H1 (cell line): ENCODE measurements around the gene GDNF. TPM values are rescaled to one million over a fixed set of nuclear protein-coding genes. Genes with fewer than 3 reads are reported as not detected.

ENCODE experiments used
- EP300 ChIP-seq, 2 experiments: IDR thresholded peaks; 1 replicate in 1 of 2; 2 replicates in 1 of 2; pipeline ENCODE4 v1.6.1; 2011 to 2012; ENCODE audit warnings: low read depth in 2 of 2, low read length in 2 of 2, mild to moderate bottlenecking in 2 of 2, borderline replicate concordance in 1 of 2, inconsistent platforms in 1 of 2, moderate library complexity in 1 of 2
- JUN ChIP-seq: IDR thresholded peaks from 2 replicates; pipeline ENCODE4 v1.6.1; 2011; ENCODE audit warnings: low read depth, mild to moderate bottlenecking, improper control_type of control experiment, low read length
- JUND ChIP-seq: IDR thresholded peaks from 2 replicates; pipeline ENCODE4 v1.6.1; 2011; ENCODE audit warnings: mild to moderate bottlenecking, improper control_type of control experiment, low read length
- KDM4A ChIP-seq: IDR thresholded peaks from one replicate; pipeline ENCODE4 v1.7.1; 2012; ENCODE audit warnings: low read depth, mild to moderate bottlenecking, moderate library complexity, low read length, inconsistent platforms; ENCODE audit not compliant: severe bottlenecking
- NANOG ChIP-seq: IDR thresholded peaks from 2 replicates; pipeline ENCODE4 v1.6.1; 2011; ENCODE audit warnings: low read length, low read depth, mild to moderate bottlenecking, inconsistent platforms; ENCODE audit not compliant: insufficient read depth, poor library complexity, severe bottlenecking
- SP1 ChIP-seq: IDR thresholded peaks from 2 replicates; pipeline ENCODE4 v1.6.1; 2011; ENCODE audit warnings: low read depth, low read length
- SRF ChIP-seq: IDR thresholded peaks from 2 replicates; pipeline ENCODE4 v1.6.1; 2011; ENCODE audit warnings: mild to moderate bottlenecking, low read depth, low read length, moderate library complexity
- polyA plus RNA-seq, 7 experiments: library from polyadenylated mRNA; depleted of rRNA in 3 of 7; stranded (reverse) in 5 of 7; unstranded in 2 of 7; fragments of >200 nt in 5 of 7; fragments of 200-250 nt in 2 of 7; gene quantifications; 1 replicate in 5 of 7; 2 replicates in 1 of 7; 4 replicates in 1 of 7; pipeline versions ENCODE4 v1.2.1 to v1.2.3, GENCODE V29; 2011 to 2013; ENCODE audit warnings: missing spikeins in 2 of 7, mixed read lengths in 2 of 7
- total RNA-seq: library from RNA; stranded (reverse); fragmentation: NEBNext Ultra II Directional; extraction: Animal tissue kit (Norgen Biotek cat#: 25700); gene quantifications from 2 replicates; pipeline ENCODE4 v1.2.1, GENCODE V29; 2021
- TF ChIP-seq, protein P1 (sequence below): IDR thresholded peaks from 2 replicates; pipeline ENCODE4 v1.6.1; 2012; ENCODE audit warnings: inconsistent platforms
- TF ChIP-seq, protein P2 (sequence below), 3 experiments: IDR thresholded peaks; 1 replicate in 2 of 3; 2 replicates in 1 of 3; pipeline versions ENCODE4 v1.5.1 to v1.6.1; 2011; ENCODE audit warnings: low read length in 3 of 3, mild to moderate bottlenecking in 3 of 3, inconsistent platforms in 2 of 3, low read depth in 1 of 3, moderate library complexity in 1 of 3; ENCODE audit not compliant: insufficient read depth in 1 of 3; ENCODE audit errors: control extremely low read depth in 1 of 3

Gene GDNF
- total and polyA plus RNA-seq, 2 of the 8 experiments (the other 6 are each of a cell fraction or from before 2014, with no cell fraction given): 0.15 to 2.0 TPM

DNA sequence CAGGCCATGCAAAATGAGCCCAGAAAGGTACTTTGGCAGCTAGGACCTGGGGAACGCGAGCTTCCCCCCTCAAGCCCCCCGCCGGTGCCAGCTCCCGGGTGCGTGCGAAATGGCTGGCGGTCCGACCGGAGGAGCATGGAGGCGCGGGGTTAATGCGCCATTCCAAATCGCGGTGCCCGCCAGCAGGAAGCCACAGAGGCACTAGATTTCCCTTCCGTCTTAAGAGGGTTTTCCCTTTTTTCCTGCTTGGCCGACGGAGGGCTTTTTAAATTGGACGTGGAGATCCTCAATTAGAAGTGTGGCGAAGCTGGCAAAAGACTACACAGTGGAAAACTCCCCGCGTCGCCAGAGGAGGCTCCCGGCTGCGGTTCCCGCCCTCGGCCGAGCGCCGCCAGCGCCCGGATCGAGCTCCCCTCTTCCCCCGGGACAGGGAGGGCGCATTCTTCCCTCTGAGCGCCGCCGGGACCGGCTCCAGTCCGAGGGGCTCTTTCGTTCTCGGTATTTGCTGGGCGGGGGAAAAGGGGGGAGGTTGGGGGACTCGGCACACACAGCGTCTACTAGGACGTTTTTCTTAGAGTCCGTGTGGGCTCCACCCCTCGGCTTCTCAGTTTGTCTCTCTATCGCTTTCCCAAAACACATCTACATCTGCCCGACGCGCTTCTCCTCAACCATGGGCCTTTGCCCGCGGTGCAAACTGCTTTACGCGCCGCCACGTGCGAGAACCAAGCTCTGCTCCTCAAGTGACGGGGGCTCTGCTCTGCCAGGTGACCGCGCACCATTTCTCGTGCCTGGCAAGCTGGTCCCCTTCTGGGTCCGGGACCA, 3.0 kb downstream of the GDNF start (continued):
- no peak for TF ChIP-seq JUN
- TF ChIP-seq NANOG: no peak
- peak; percentile 14 for TF ChIP-seq KDM4A
- TF ChIP-seq JUND: no peak
- no peak for TF ChIP-seq EP300 (IDR thresholded peaks at IDR 0.05; ENCODE audit: borderline replicate concordance in 1 of 2, low read depth in 2 of 2, low read length in 2 of 2)
- no peak for TF ChIP-seq SRF
- TF ChIP-seq, protein P1, sequence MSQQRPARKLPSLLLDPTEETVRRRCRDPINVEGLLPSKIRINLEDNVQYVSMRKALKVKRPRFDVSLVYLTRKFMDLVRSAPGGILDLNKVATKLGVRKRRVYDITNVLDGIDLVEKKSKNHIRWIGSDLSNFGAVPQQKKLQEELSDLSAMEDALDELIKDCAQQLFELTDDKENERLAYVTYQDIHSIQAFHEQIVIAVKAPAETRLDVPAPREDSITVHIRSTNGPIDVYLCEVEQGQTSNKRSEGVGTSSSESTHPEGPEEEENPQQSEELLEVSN: peak; percentile 88
- no peak for TF ChIP-seq SP1
- TF ChIP-seq, protein P2, sequence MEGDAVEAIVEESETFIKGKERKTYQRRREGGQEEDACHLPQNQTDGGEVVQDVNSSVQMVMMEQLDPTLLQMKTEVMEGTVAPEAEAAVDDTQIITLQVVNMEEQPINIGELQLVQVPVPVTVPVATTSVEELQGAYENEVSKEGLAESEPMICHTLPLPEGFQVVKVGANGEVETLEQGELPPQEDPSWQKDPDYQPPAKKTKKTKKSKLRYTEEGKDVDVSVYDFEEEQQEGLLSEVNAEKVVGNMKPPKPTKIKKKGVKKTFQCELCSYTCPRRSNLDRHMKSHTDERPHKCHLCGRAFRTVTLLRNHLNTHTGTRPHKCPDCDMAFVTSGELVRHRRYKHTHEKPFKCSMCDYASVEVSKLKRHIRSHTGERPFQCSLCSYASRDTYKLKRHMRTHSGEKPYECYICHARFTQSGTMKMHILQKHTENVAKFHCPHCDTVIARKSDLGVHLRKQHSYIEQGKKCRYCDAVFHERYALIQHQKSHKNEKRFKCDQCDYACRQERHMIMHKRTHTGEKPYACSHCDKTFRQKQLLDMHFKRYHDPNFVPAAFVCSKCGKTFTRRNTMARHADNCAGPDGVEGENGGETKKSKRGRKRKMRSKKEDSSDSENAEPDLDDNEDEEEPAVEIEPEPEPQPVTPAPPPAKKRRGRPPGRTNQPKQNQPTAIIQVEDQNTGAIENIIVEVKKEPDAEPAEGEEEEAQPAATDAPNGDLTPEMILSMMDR (IDR thresholded peaks at IDR 0.05; ENCODE audit: control extremely low read depth in 1 of 3, insufficient read depth in 1 of 3, low read depth in 1 of 3, low read length in 3 of 3): no peak
